GM06990 (cell line): ENCODE measurements around the gene RALGAPA2.

ENCODE experiments used
- DNase-seq: peaks from one replicate; pipeline ENCODE4 v3.0.0-alpha.2; 2011; ENCODE audit not compliant: insufficient read length; ENCODE audit errors: extremely low read depth
- H3K27me3 ChIP-seq: replicated peaks from 2 replicates; pipeline ENCODE4 v1.6.0; 2011; ENCODE audit warnings: low read length; ENCODE audit not compliant: control insufficient read depth, insufficient read depth
- H3K36me3 ChIP-seq: 2 replicates; pipeline ENCODE4 v1.5.1; 2011; ENCODE audit warnings: low read length; ENCODE audit not compliant: control insufficient read depth, insufficient read depth
- H3K4me3 ChIP-seq: replicated peaks from 2 replicates; pipeline ENCODE4 v1.5.1; 2011; ENCODE audit warnings: low read depth, mild to moderate bottlenecking, control low read depth, low read length
- CTCF ChIP-seq: IDR thresholded peaks from 2 replicates; pipeline ENCODE4 v1.5.1; 2011; ENCODE audit warnings: low read length, control low read depth, mild to moderate bottlenecking, inconsistent platforms; ENCODE audit not compliant: insufficient read depth, poor library complexity, severe bottlenecking

Gene RALGAPA2

DNA sequence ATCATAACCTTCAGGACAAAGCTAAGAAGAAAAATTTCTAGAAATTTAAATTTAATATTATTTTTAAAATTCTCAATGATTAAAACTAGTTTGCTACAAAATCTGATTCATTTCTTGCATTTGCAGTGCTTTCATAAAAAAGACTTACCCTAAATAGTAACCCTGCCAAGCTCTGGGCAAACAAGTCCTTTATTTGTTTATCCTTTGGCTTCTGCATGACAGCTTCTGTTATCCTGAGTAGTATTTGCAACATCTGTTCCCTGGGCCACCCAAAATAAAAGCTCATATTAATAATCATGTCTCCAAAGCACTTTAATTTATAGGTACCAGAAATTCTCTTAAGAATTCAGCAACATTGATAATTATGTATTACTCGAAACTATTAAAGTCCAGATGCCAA is 101.3 kb downstream of the RALGAPA2 start:
- no peaks in the 10 kb centered on the region for H3K27me3 ChIP-seq
- H3K4me3 ChIP-seq: no peak overlapping the region
- no peak for TF ChIP-seq CTCF
- H3K36me3 ChIP-seq: no peaks in the 10 kb centered on the region
- no peak for DNase-seq

DNA sequence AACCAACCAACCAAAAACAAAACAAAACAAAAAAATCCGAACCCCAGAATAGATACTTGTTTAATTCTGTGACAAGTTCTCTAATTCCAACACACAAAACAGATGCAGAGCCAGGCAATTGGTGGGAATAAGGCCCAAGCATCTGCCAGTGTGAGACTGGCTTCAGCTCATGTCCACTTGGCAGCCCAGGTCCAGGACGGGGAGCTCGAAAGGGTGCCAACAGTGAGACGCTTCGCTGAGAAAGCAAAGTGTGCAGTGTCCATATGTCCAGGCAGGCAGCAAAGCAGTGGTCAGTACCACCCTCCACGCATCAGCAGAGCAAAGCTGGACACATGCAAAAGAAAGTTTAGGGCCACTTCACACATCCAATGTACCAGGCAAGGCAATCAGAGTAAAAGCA is 102.9 kb downstream of the RALGAPA2 start:
- Histone ChIP-seq H3K4me3 (no peak overlapping the region), H3K36me3 (no peaks in the 10 kb centered on the region), H3K27me3 (no peaks in the 10 kb centered on the region)
- no peak for DNase-seq
- TF ChIP-seq CTCF: no peak

DNA sequence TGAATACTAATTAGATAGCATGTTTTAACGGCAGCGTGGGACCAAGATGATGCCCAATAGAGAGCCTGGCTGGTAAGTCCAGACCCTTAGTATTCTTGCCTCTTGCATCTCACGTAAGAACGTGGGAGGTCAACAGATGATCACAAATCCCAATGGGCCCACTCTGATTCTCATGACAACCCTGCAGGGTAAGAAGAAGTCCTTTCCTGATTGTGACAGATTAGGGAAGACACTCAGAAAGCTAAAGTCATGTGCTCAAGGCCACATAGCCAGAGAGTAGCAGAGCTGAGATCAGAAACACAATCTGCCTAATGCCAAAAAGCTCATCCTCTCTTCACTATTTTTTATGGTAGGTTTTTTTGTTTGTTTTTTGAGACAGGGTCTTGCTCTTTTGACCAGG is 103.8 kb downstream of the RALGAPA2 start:
- H3K27me3 ChIP-seq: no peaks in the 10 kb centered on the region
- no peaks in the 10 kb centered on the region for H3K36me3 ChIP-seq
- DNase-seq: no peak
- no peak for TF ChIP-seq CTCF
- no peak overlapping the region for H3K4me3 ChIP-seq

GRCh38 chr20:20608041-20608440 is 104.4 kb downstream of the RALGAPA2 start:
- Histone ChIP-seq H3K4me3 (no peak overlapping the region), H3K27me3 (no peaks in the 10 kb centered on the region), H3K36me3 (no peaks in the 10 kb centered on the region)
- TF ChIP-seq CTCF: no peak
- no peak for DNase-seq

- no peaks in the 10 kb centered on the region for H3K36me3 ChIP-seq
- H3K27me3 ChIP-seq: no peaks in the 10 kb centered on the region
- H3K4me3 ChIP-seq: no peak overlapping the region
- DNase-seq: no peak
- no peak for TF ChIP-seq CTCF
Measured at GRCh38 chr20:20606881-20607280, 105.6 kb downstream of the RALGAPA2 start.

GRCh38 chr20:20606050-20606449 is 106.4 kb downstream of the RALGAPA2 start:
- no peak overlapping the region for H3K4me3 ChIP-seq
- no peaks in the 10 kb centered on the region; the same call in 1 of the 2 replicates for H3K36me3 ChIP-seq
- no peak for TF ChIP-seq CTCF
- no peak for DNase-seq
- no peaks in the 10 kb centered on the region for H3K27me3 ChIP-seq
